CD4-positive, alpha-beta T cell treated with Interleukin-10 for 1 hour (primary cell): ENCODE data around the gene PRDM15.

Experiments used
- DNase-seq: peaks from one replicate; pipeline ENCODE4 v3.0.0-alpha.2; 2020

The PRDM15 gene

GRCh38 chr21:41907496-41908258 lies 28.5 kb upstream of the PRDM15 start:
- no peak for DNase-seq

- no peak for DNase-seq
These were observed 27.6 kb upstream of the PRDM15 start for GRCh38 chr21:41906770-41907169.

GRCh38 chr21:41903559-41904351 lies 24.6 kb upstream of the PRDM15 start:
- DNase-seq, result no peak

- no peak for DNase-seq
These were observed 23.8 kb upstream of the PRDM15 start for GRCh38 chr21:41902946-41903345.

- DNase-seq, result no peak
These were observed 22.6 kb upstream of the PRDM15 start for GRCh38 chr21:41901782-41902181.

- no peak for DNase-seq
These were observed 22.0 kb upstream of the PRDM15 start for GRCh38 chr21:41901099-41901498.

GRCh38 chr21:41900401-41900800 lies 21.3 kb upstream of the PRDM15 start:
- no peak for DNase-seq

GRCh38 chr21:41899426-41900202 lies 20.5 kb upstream of the PRDM15 start:
- DNase-seq, result peak; percentile 27

- DNase-seq, result no peak
These were observed 19.9 kb upstream of the PRDM15 start for GRCh38 chr21:41898998-41899397.

- DNase-seq, result no peak
These were observed 18.6 kb upstream of the PRDM15 start for GRCh38 chr21:41897700-41898099.

GRCh38 chr21:41897047-41897669 lies 18.0 kb upstream of the PRDM15 start:
- DNase-seq, result no peak

GRCh38 chr21:41895643-41896493 lies 16.7 kb upstream of the PRDM15 start:
- peak; percentile 69 for DNase-seq

GRCh38 chr21:41894922-41895557 lies 15.9 kb upstream of the PRDM15 start:
- no peak for DNase-seq

- DNase-seq, result no peak
These were observed 15.4 kb upstream of the PRDM15 start for GRCh38 chr21:41894511-41894910.

- DNase-seq, result no peak
These were observed 13.6 kb upstream of the PRDM15 start for GRCh38 chr21:41892726-41893125.

- no peak for DNase-seq
These were observed 12.0 kb upstream of the PRDM15 start for GRCh38 chr21:41891132-41891531.

GRCh38 chr21:41890355-41890754 lies 11.2 kb upstream of the PRDM15 start:
- no peak for DNase-seq

- no peak for DNase-seq
These were observed 9.7 kb upstream of the PRDM15 start for GRCh38 chr21:41888749-41889376.

- no peak for DNase-seq
These were observed 8.5 kb upstream of the PRDM15 start for GRCh38 chr21:41887667-41888066.

GRCh38 chr21:41886328-41886727 lies 7.2 kb upstream of the PRDM15 start:
- DNase-seq, result no peak
